ENCODE results near the gene PITPNM3. TPM values are rescaled to one million over a fixed set of nuclear protein-coding genes. Genes with fewer than 3 reads are reported as not detected.

Gene PITPNM3
- total and polyA plus RNA-seq, 4 donors: 2.0 to 12.6 (median 5.4) TPM

- DNase-seq (no peak), ATAC-seq (ENCODE audit: insufficient read depth, low FRiP score) (no peak)
- H3K4me1 ChIP-seq (ENCODE audit: control insufficient read depth in 5 of 5, insufficient read depth in 5 of 5, low read length in 5 of 5): peaks cover 0 to 10% (median 4%) of the 10 kb centered on the region in 5 donors
- no peaks in the 10 kb centered on the region for H3K27me3 ChIP-seq (ENCODE audit: control insufficient read depth in 3 of 3, insufficient read depth in 3 of 3, low read length in 2 of 3)
- H3K9me3 ChIP-seq (ENCODE audit: control insufficient read depth in 4 of 4, insufficient read depth in 3 of 4, low read length in 3 of 4): no peaks in the 10 kb centered on the region
- H3K36me3 ChIP-seq (ENCODE audit: control insufficient read depth in 4 of 4, insufficient read depth in 4 of 4, low read length in 4 of 4): peaks cover 10 to 22% (median 16%) of the 10 kb centered on the region in 4 donors
- no peak for TF ChIP-seq CTCF (IDR thresholded peaks at IDR 0.05; ENCODE audit: control extremely low read depth, extremely low read depth)
- no peak overlapping the region for H3K9ac ChIP-seq (ENCODE audit: insufficient read depth in 1 of 2, low read length in 2 of 2)
- no peak overlapping the region for H3K27ac ChIP-seq (ENCODE audit: low read depth in 1 of 2, low read length in 1 of 2)
- WGBS, 2 donors: 91% methylated on average over 7 of the region's 7 CpGs
- no peak overlapping the region for H3K4me3 ChIP-seq
These were observed 21.4 kb upstream of the PITPNM3 start for GRCh38 chr17:6577686-6578263.

- no peak overlapping the region for H3K4me3 ChIP-seq
These were observed 19.9 kb upstream of the PITPNM3 start for GRCh38 chr17:6576038-6576785.

GRCh38 chr17:6575596-6575988 lies 19.2 kb upstream of the PITPNM3 start:
- Histone ChIP-seq H3K4me3 (no peak overlapping the region), H3K9ac (ENCODE audit: insufficient read depth in 1 of 2, low read length in 2 of 2) (no peak overlapping the region), H3K4me1 (ENCODE audit: control insufficient read depth in 5 of 5, insufficient read depth in 5 of 5, low read length in 5 of 5) (peaks cover 0 to 10% (median 4%) of the 10 kb centered on the region in 5 donors), H3K27me3 (ENCODE audit: control insufficient read depth in 3 of 3, insufficient read depth in 3 of 3, low read length in 2 of 3) (no peaks in the 10 kb centered on the region), H3K27ac (ENCODE audit: low read depth in 1 of 2, low read length in 1 of 2) (peak overlapping the region in 1 of 2 donors; percentile 9), H3K9me3 (ENCODE audit: control insufficient read depth in 4 of 4, insufficient read depth in 3 of 4, low read length in 3 of 4) (no peaks in the 10 kb centered on the region), H3K36me3 (ENCODE audit: control insufficient read depth in 4 of 4, insufficient read depth in 4 of 4, low read length in 4 of 4) (peaks cover 6 to 13% (median 12%) of the 10 kb centered on the region in 4 donors)
- DNase-seq (no peak), ATAC-seq (ENCODE audit: insufficient read depth, low FRiP score) (no peak)
- WGBS, 2 donors: 73 to 79% methylated on average over 5 of the region's 5 CpGs
- TF ChIP-seq CTCF (IDR thresholded peaks at IDR 0.05; ENCODE audit: control extremely low read depth, extremely low read depth): no peak

More at GRCh38 chr17:6576038-6576785, 19.9 kb upstream of the PITPNM3 start:
- Histone ChIP-seq H3K9ac (ENCODE audit: insufficient read depth in 1 of 2, low read length in 2 of 2) (no peak overlapping the region), H3K27me3 (ENCODE audit: control insufficient read depth in 3 of 3, insufficient read depth in 3 of 3, low read length in 2 of 3) (no peaks in the 10 kb centered on the region), H3K36me3 (ENCODE audit: control insufficient read depth in 4 of 4, insufficient read depth in 4 of 4, low read length in 4 of 4) (peaks cover 8 to 15% (median 12%) of the 10 kb centered on the region in 4 donors), H3K27ac (ENCODE audit: low read depth in 1 of 2, low read length in 1 of 2) (no peak overlapping the region), H3K4me1 (ENCODE audit: control insufficient read depth in 5 of 5, insufficient read depth in 5 of 5, low read length in 5 of 5) (peaks cover 0 to 10% (median 4%) of the 10 kb centered on the region in 5 donors), H3K9me3 (ENCODE audit: control insufficient read depth in 4 of 4, insufficient read depth in 3 of 4, low read length in 3 of 4) (no peaks in the 10 kb centered on the region)
- no peak for DNase-seq
- no peak for TF ChIP-seq CTCF (IDR thresholded peaks at IDR 0.05; ENCODE audit: control extremely low read depth, extremely low read depth)
- no peak for ATAC-seq (ENCODE audit: insufficient read depth, low FRiP score)
- 89 to 100% methylated on average over 6 to 7 of the region's 7 CpGs for WGBS, 2 donors
